Activated T-helper 9 cell treated with anti-CD3 and anti-CD28 coated beads, Interleukin-2, amount 50 U/mL, for 16 hours (primary cell): Measurements from ENCODE around the gene SAMD9L.
"Not testable (repeated sequence)": the region's sequence is repeated elsewhere in the genome, so short reads cannot be mapped to it uniquely, and the experiment has no call there.

Source experiments
- DNase-seq: peaks from one replicate; pipeline ENCODE4 v3.0.0-alpha.2; 2020; ENCODE audit warnings: low read depth

The SAMD9L gene

GRCh38 chr7:93146036-93146435, 2.1 kb downstream of the SAMD9L start:
- DNase-seq: no peak

DNA sequence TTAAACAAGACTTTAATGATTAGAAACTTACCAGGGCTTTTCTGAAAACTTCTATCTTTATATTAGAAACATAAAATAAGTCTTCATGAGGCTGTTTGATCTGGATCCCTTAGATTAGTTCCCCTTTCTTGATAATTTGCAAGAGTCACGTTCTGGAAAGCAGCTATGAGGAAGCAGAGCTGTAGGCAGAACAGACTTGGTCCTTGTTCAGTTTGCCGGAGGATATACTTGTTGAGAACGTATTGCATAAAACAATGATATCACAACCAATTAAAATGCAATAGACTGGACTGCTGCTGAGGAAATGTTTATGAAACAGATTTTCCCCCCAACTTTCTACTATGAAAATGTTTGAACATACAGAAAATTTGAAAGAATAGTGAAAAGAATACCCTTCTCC, 2.8 kb downstream of the SAMD9L start:
- no peak for DNase-seq

- no peak for DNase-seq
Observed at GRCh38 chr7:93142127-93142526, 6.1 kb downstream of the SAMD9L start.

- no peak for DNase-seq
Observed at GRCh38 chr7:93140582-93141191, 7.5 kb downstream of the SAMD9L start.

- no peak for DNase-seq
Observed at GRCh38 chr7:93138576-93138975, 9.6 kb downstream of the SAMD9L start.

- no peak for DNase-seq
Observed at GRCh38 chr7:93133005-93133404, 15.2 kb downstream of the SAMD9L start.

GRCh38 chr7:93132216-93132615, 16.0 kb downstream of the SAMD9L start:
- no peak for DNase-seq

DNA sequence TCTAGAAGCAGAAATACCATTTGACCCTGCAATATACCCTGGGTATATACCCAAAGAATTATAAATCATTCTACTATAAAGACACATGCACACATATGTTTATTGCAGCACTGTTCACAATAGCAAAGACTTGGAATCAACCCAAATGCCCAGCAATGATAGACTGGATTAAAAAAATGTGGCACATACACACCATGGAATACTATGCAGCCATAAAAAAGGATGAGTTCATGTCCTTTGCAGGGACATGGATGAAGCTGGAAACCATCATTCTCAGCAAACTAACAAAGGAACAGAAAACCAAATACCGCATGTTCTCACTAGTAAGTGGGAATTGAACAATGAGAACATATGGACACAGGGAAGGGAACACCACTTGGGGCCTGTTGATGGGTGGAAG, 21.2 kb downstream of the SAMD9L start:
- DNase-seq: not testable (repeated sequence)

DNA sequence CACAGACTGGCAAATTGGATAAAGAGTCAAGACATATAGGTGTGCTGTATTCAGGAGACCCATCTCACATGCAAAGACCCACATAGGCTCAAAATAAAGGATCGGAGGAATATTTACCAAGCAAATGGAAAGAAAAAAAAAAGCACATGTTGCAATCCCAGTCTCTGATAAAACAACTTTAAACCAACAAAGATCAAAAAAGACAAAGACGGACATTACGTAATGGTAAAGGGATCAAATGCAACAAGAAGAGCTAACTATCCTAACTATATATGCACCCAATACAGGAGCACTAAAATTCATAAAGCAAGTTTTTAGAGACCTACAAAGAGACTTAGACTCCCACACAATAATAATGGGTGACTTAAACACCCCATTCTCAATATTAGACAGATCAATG, 24.7 kb downstream of the SAMD9L start:
- DNase-seq: not testable (repeated sequence)

- no peak for DNase-seq
Observed at GRCh38 chr7:93120592-93121549, 27.3 kb downstream of the SAMD9L start.

GRCh38 chr7:93119191-93119905, 28.8 kb downstream of the SAMD9L start:
- no peak for DNase-seq

- DNase-seq: peak; percentile 17
Observed at GRCh38 chr7:93117852-93118530, 30.2 kb downstream of the SAMD9L start, which contains the start of gene SAMD9. SAMD9 (minus strand) TSS chr7:93117979; CDS start chr7:93106097, 11,882 bp downstream.

DNA sequence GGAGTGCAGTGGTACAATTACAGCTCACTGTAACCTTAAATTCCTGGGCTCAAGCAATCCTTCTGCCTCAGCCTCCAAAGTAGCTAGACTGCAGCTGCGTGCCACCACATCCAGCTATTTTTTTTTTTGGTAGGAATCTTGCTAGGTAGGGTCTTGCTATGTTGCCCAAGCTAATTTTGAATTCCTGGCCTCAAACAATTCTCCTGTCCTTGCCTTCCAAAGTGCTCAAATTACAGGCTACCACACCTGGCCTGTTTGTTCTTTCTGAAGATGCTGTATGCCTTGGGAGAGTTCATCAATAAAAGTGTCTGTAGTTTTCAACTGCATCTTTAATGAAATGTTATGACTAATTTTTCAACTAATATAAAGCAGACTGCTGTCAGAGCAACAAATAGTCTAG, 30.9 kb downstream of the SAMD9L start:
- no peak for DNase-seq

GRCh38 chr7:93115796-93116195, 32.4 kb downstream of the SAMD9L start:
- DNase-seq: no peak

GRCh38 chr7:93108003-93108402, 40.2 kb downstream of the SAMD9L start:
- DNase-seq: no peak

- no peak for DNase-seq
Observed at GRCh38 chr7:93097388-93097787, 50.8 kb downstream of the SAMD9L start.

GRCh38 chr7:93092757-93093370, 55.3 kb downstream of the SAMD9L start:
- no peak for DNase-seq
